ENCODE data around the gene RUVBL1.
A peak's percentile ranks its signal among the peaks of the same experiment; 100 is the strongest.
"Not testable (repeated sequence)": the region's sequence is repeated elsewhere in the genome, so short reads cannot be mapped to it uniquely, and the experiment has no call there.

Gene RUVBL1

GRCh38 chr3:128123538-128124368, at the start of gene RUVBL1:
Gene RUVBL1 (minus strand): TSS chr3:128123812. CDS start chr3:128123724, 88 bp downstream.
- DNase-seq (ENCODE audit: low read depth) = peak; percentile 91

DNA sequence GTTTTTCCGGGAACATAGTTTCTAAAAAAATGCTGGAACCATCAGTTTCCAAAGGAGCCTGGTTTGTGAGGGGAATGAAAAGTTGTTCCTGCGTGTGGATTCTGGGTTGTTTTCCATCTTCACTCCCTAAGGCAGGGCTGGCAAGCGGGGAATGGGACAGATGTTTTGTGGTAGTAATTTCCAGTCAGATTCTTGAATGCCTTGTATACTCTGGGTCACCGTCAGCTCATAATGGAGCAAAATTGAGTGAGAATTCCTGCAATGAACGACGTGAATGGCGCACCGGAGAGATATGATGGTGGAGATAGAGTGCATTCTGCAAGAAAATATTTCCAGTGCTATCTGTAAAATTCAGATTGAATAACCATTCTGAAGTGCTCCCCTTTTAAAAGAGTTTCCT, 49.6 kb upstream of the RUVBL1 start:
- DNase-seq (ENCODE audit: low read depth) = no peak

DNA sequence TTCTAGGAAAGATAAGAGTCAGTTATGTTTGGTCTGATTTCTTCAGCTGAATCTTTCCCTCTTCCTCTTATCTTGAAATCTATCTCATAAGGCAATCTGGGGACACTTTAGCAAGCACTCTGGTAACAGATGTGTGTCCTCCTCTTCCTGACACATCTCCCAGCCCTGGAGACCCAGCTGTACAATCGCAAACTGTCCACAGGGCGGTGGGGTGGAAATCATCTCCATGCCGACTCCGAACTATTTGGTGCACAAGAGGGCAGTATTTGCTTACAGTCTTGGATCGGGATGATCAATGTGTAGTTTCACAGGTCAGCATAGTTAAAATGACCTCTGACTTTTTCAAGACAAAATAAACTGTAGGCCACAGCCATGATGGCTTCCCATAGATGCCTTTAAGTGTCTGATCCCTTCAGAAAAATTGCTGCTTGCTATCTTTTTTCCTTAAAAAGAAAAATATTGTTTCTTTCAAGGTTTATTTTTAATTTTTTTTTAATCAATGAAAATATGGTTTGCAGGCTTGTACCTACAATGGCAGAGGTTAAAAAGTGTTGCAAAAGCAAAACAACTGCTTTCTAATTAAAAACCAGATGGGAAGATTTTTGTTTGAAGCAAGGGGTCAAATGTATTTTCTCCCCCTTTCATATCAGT, 47.4 kb upstream of the RUVBL1 start:
- DNase-seq (ENCODE audit: low read depth) = no peak

DNA sequence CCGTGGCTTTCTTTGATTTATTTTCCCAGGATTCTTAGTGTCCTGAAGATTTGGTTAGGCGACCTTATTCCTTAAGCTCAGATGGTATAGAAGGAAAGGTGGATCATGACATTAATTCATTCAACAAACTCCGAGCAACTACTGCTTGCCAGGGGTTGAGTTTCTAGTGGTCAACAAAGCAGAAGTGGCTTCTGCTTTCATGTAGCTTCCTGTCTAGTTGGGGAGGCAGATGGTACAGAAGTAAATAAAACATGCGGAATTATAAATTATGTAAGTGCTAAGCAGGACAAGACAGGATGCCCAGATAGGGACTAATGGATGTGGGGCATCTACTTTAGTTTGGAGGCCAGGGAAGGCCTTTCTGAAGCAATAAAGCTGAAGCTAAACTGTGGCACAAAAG, 45.2 kb upstream of the RUVBL1 start:
- DNase-seq (ENCODE audit: low read depth) = no peak

DNA sequence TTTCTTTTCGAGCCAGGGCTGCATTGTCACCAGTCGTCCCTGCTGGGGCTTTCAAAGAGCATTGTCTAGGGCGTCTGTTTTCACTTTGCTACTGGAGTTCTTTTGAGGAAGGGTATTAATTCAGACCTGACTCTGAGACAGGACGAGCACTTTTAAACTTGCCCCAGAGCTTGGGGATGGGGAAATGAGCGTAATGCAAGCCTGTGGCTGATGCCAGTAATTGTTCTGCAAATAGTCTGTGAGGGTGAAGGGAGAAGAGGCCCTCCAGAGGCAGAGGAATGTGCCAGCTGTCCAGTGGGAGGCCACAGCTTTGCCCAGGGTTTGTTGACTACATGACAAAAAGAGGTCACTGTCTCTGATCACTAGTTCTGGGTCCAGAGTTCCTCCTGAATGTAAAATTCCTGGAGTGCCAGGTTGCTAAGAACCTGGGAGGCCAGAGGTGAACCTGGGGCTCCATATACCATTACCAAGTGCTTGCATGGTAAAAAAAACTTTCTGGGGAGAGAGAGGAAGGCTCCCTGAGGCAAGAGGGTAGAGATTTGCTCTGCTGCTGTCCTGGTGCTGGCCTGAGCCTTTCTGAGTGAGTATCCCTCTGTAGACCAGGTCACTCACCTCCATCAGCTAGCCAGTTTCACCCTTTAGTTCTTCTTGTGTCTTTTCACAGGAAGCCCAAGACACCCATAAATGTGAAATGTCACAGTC, 44.5 kb upstream of the RUVBL1 start:
- no peak for DNase-seq (ENCODE audit: low read depth)

DNA sequence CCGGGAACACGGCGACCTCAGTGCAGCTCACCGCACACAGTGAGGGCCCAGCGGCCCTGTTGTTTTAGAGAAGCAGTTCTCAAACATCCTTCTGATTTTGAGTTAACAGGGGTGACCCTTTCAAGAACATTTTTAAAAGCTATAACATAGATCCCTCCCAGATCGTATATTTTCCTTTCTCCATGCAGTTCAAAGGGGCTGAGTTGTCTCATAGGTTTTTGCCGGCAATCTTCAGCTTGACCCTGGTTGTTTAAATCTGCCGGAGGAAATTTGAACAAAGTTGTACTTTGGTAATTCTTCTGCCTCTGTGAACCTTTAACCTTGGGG, 44.0 kb upstream of the RUVBL1 start:
- no peak for DNase-seq (ENCODE audit: low read depth)

DNA sequence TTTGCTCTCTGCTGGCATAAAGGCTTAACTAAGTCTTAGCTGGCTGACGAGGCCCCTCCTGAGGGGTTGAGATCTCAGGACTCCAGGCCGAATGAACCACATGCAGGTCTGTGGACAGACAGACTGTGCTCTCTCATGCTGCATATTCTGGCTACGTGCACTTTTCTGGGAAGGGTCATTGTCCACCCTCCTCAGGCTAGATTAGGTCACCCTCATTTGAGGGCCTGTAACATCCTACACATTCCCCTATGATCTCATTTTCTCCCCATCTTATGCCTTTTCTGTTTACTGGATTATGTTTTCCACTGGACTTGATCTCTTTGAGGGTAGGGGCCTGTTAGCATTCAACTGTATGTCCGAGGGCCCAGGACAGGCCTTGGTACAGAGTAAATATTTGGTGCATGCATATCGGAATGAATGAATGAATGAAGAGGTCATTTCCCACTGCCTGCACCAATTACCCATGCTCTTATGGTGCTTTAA, 43.4 kb upstream of the RUVBL1 start:
- DNase-seq (ENCODE audit: low read depth) = no peak

DNA sequence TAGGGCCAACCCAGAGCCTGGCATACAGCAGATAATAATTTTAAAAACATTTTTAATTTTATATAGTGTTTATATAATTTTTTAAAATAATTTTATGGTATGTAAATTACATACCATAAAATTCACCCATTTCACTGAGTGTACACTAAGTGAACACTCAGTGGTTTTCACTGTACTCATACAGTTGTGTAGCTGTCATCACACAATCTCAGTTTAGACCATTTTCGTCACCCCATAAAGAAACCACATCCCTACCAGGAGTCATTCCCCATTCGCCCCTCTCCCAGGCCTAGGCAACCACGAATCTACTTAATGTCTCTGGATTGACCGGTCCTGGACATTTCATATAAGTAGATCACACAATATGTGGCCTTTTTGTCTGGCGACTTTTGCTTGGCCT, 39.8 kb upstream of the RUVBL1 start:
- DNase-seq (ENCODE audit: low read depth) = no peak

DNA sequence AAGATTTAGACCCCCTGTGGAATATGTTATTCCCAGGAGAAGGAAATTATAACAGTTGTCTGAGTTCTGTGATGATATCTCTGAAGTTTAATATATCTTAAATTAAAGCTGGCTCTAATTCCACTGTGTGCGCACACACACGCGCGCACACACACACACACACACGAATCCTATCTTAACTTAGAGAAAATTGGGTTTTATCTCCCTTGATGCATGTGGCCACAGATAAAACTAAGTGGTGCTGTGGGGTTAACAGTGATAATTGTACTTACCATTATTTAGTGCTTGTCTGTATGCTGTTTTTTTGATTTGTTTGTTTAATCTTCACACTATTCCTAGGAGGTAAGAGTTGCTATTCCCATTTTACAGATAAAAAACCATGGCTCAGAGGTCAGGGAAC, 37.0 kb upstream of the RUVBL1 start:
- DNase-seq (ENCODE audit: low read depth) = no peak

DNA sequence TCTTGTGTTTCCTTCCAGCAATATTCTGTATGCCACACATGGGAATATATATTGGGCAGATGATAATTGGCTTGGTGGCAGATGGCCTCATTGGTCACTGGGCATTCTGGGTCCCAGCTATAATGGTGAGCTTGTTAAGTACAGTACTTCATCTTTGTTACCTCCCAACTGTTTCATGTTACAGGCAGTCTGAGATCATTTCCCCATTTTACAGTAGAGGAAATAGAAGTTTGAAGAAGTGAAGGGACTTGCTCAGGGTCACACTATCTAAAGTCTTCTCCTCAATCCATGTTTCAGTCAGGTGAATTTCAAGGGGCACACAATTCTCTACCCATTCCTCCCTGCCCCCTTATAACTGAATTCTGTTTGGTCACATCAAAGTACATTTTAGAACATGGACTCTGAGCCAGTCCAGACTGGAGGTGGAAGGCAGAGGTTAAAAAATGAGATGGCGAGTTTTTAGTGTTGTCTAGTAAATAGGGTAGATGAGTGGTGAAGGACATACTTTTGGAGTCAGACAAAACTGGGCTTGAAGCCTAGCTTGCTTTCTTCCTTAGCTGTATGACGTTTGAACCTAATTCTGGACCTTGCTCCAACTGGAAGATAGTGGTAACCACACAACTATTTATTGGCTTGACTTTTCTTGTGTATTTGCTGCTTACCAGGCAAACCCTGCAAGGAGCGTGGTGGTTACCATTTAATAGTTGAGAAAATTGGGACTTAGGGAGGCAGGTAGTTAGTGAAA, 32.2 kb upstream of the RUVBL1 start:
- no peak for DNase-seq (ENCODE audit: low read depth)

- DNase-seq (ENCODE audit: low read depth) = not testable (repeated sequence)
Observed at GRCh38 chr3:128154354-128154753, 30.7 kb upstream of the RUVBL1 start.

- DNase-seq (ENCODE audit: low read depth) = peak; percentile 34
Observed at GRCh38 chr3:128153156-128154041, 29.8 kb upstream of the RUVBL1 start, which contains the start of gene EEFSEC. Gene EEFSEC (plus strand): TSS chr3:128153481. CDS start chr3:128153508, 27 bp downstream.

GRCh38 chr3:128152419-128153155, 29.0 kb upstream of the RUVBL1 start:
- peak; percentile 18 for DNase-seq (ENCODE audit: low read depth)

- DNase-seq (ENCODE audit: low read depth) = no peak
Observed at GRCh38 chr3:128151758-128152274, 28.2 kb upstream of the RUVBL1 start.

DNA sequence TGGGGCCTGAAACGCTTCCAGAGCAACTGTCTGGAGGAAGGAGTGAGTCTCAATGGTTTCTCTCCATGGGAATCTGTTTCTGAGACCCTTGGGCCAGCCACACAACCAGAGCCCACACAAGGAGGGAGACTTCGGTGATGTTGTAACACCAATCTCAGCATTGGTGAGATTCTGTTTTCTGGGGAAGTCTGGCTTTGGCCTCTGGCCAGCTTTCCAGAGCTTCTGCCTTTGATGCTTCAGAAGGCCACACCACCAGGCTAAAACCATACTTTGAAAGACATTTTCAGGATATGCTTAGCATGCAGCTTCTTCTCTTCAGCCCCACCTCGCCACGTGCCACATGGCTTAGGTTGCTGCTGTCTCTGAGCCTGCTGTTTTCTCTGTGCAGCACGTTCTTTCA, 26.0 kb upstream of the RUVBL1 start:
- no peak for DNase-seq (ENCODE audit: low read depth)

DNA sequence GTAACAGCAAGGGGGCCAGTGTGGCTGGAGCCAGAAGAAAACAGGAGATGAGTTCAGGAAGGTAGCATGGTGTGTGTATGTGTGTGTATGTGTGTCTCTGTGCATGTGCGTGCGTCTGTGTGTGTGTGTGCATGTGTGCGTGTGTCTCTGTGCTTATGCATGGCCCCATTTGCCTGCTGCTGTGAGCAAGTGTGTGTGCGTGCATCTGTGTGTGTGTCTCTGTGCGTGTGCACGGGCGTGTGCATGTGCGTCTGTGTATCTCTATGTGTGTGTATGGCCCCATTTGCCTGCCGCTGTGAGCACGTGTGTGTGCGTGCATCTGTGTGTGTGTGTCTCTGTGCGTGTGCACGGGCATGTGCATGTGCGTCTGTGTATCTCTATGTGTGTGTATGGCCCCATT, 22.6 kb upstream of the RUVBL1 start:
- no peak for DNase-seq (ENCODE audit: low read depth)

DNA sequence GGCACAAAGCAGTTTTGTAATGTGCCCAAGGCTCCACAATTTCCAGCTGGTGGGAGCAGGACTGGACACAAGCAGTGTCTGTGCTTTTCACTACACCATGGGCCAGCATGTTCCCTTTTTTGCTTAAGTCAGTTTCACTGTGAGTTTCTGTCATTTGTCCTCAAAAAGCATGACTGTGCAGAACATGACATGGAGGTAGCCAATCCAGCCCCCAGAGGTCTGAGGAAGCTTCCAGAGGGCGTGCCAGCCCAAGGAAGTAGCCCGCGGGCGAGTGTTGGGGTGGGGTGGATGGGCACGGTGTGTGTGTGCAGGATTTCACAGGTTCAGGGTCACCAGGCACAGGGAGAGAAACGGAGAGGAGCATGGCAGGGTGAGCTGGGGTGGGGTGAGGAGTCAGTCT, 21.7 kb upstream of the RUVBL1 start:
- DNase-seq (ENCODE audit: low read depth) = no peak

- no peak for DNase-seq (ENCODE audit: low read depth)
Observed at GRCh38 chr3:128144512-128145187, 21.0 kb upstream of the RUVBL1 start.

DNA sequence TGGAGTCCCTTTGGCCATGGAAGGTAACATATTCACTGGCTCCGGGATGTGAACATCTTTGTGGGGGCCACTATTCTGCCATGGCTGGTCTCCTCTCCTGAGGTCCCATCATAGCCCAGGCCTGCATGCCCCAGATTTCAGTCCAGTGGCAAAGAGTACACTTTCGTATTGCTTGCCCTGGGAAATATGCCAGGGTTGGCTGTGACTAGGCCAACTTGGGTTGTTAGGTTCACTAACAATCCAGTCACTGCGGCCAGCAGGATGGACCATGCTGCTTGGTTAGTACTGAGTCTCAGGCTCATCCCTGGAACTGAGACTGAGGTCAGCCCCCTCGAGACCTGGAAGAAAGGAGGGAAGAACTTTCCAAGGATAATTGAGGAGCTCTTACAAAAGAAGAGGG, 19.9 kb upstream of the RUVBL1 start:
- DNase-seq (ENCODE audit: low read depth) = no peak

Data from non-pigmented ciliary epithelial cell (primary cell).